H1 (cell line): Measurements from ENCODE around the gene ELMO2. TPM values are rescaled to one million over a fixed set of nuclear protein-coding genes. Genes with fewer than 3 reads are reported as not detected.

Experiments used
- BRCA1 ChIP-seq: IDR thresholded peaks from 2 replicates; pipeline ENCODE4 v1.6.1; 2012; ENCODE audit warnings: low read depth, low read length, improper control_type of control experiment
- CEBPB ChIP-seq: IDR thresholded peaks from 2 replicates; pipeline ENCODE4 v1.6.1; 2012; ENCODE audit warnings: low read depth, low read length
- CHD1 ChIP-seq: IDR thresholded peaks from 2 replicates; pipeline ENCODE4 v1.6.1; 2012; ENCODE audit warnings: low read depth, low read length, improper control_type of control experiment
- CHD7 ChIP-seq: fragments of 300-600 bp; sonication (generic); IDR thresholded peaks from 2 replicates; pipeline ENCODE4 v1.7.1; 2012; ENCODE audit warnings: low read length, moderate library complexity, mild to moderate bottlenecking, inconsistent platforms; ENCODE audit not compliant: insufficient replicate concordance
- EP300 ChIP-seq, 2 experiments: IDR thresholded peaks; 1 replicate in 1 of 2; 2 replicates in 1 of 2; pipeline ENCODE4 v1.6.1; 2011 to 2012; ENCODE audit warnings: low read depth in 2 of 2, low read length in 2 of 2, mild to moderate bottlenecking in 2 of 2, borderline replicate concordance in 1 of 2, inconsistent platforms in 1 of 2, moderate library complexity in 1 of 2
- GABPA ChIP-seq: IDR thresholded peaks from 2 replicates; pipeline ENCODE4 v1.6.1; 2011; ENCODE audit warnings: mild to moderate bottlenecking, low read length, moderate library complexity, borderline replicate concordance; ENCODE audit not compliant: insufficient read depth
- GTF2F1 ChIP-seq: IDR thresholded peaks from 2 replicates; pipeline ENCODE4 v1.6.1; 2012; ENCODE audit warnings: low read depth, low read length, improper control_type of control experiment, borderline replicate concordance
- MAX ChIP-seq: IDR thresholded peaks from 2 replicates; pipeline ENCODE4 v1.6.1; 2012; ENCODE audit warnings: inconsistent platforms
- POLR2AphosphoS5 ChIP-seq: IDR thresholded peaks from 2 replicates; pipeline ENCODE4 v1.6.1; 2011; ENCODE audit warnings: low read depth, low read length
- RBBP5 ChIP-seq: IDR thresholded peaks from 2 replicates; pipeline ENCODE4 v1.7.1; 2012; ENCODE audit warnings: low read depth, mild to moderate bottlenecking, inconsistent platforms, low read length, moderate library complexity, borderline replicate concordance
- SIN3A ChIP-seq, 2 experiments: IDR thresholded peaks in 1 of 2; conservative IDR thresholded peaks in 1 of 2; 2 replicates each; pipeline ENCODE4 v1.6.1; 2011 to 2012; ENCODE audit warnings: low read length in 2 of 2, improper control_type of control experiment in 1 of 2, low read depth in 1 of 2, mild to moderate bottlenecking in 1 of 2
- polyA plus RNA-seq, 7 experiments: library from polyadenylated mRNA; depleted of rRNA in 3 of 7; stranded (reverse) in 5 of 7; unstranded in 2 of 7; fragments of >200 nt in 5 of 7; fragments of 200-250 nt in 2 of 7; gene quantifications; 1 replicate in 5 of 7; 2 replicates in 1 of 7; 4 replicates in 1 of 7; pipeline versions ENCODE4 v1.2.1 to v1.2.3, GENCODE V29; 2011 to 2013; ENCODE audit warnings: missing spikeins in 2 of 7, mixed read lengths in 2 of 7
- total RNA-seq: library from RNA; stranded (reverse); fragmentation: NEBNext Ultra II Directional; extraction: Animal tissue kit (Norgen Biotek cat#: 25700); gene quantifications from 2 replicates; pipeline ENCODE4 v1.2.1, GENCODE V29; 2021

The ELMO2 gene
- total and polyA plus RNA-seq, 2 of the 8 experiments (the other 6 are each of a cell fraction or from before 2014, with no cell fraction given): 34.3 to 39.7 TPM

- no peak for TF ChIP-seq CHD7
- TF ChIP-seq CEBPB: no peak
- no peak for TF ChIP-seq CHD1
- no peak for TF ChIP-seq SIN3A (conservative IDR thresholded peaks at IDR 0.05 in 1 of 2, IDR thresholded peaks at IDR 0.05 in 1 of 2; ENCODE audit: low read depth in 1 of 2, low read length in 2 of 2)
- TF ChIP-seq MAX: no peak
- TF ChIP-seq EP300 (IDR thresholded peaks at IDR 0.05; ENCODE audit: borderline replicate concordance in 1 of 2, low read depth in 2 of 2, low read length in 2 of 2): no peak
- no peak for TF ChIP-seq BRCA1
- no peak for TF ChIP-seq RBBP5
- TF ChIP-seq POLR2AphosphoS5: no peak
- no peak for TF ChIP-seq GTF2F1
- no peak for TF ChIP-seq GABPA
Measured at GRCh38 chr20:46359233-46359751, 47.1 kb downstream of the ELMO2 start (continued).
